Measurements from ENCODE around the gene CLPX. TPM values are rescaled to one million over a fixed set of nuclear protein-coding genes. Genes with fewer than 3 reads are reported as not detected.

CLPX gene
- total and polyA plus RNA-seq, 8 donors, result 6.3 to 31.1 (median 19.1) TPM

DNA sequence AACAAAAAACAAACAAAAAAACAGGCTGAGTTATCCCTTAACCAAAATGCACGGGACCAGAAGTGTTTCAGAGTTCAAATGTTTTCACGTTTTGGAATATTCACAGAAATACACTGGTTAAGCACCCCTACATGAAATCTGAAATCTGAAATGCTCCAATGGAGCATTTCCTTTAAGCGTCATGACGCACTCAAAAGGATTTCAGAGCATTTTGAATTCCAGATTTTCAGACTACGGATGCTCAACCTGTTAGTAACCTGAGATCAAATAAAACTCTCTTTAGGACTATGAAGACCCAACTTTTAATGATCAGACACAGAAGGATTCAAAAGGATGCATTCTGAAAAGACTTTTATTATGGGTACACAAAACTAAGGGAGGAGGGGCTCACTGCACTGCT lies 9.6 kb downstream of the CLPX start:
- FAIRE-seq, result no peak
- peaks cover 0 to 35% (median 6%) of the 10 kb centered on the region in 3 donors for H3K36me3 ChIP-seq

DNA sequence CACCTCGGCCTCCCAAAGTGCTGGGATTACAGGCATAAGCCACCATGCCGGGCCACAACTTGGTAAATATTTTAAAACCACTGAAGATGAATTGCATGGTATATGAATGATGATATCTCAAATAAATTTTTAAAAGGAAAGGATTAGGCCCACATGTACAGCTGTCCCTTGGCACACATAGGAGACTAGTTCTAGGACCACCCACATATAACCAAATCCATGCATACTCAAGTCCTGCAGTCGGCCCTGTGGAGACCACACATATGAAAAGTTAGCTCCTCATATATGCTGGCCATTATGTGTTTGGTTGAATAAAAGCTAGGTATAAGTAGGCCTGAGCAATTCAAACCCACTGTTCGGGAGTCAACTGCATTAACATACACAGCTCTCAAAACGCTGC lies 10.6 kb downstream of the CLPX start:
- DNase-seq, result no peak
- Histone ChIP-seq H3K27ac (no peak overlapping the region), H3K4me3 (no peak overlapping the region), H3K36me3 (peaks cover 0 to 41% (median 9%) of the 10 kb centered on the region in 3 donors), H3K4me1 (peaks cover 0 to 14% (median 0%) of the 10 kb centered on the region in 3 donors), H3K27me3 (no peaks in the 10 kb centered on the region), H3K9me3 (no peaks in the 10 kb centered on the region)
- intact Hi-C loops (cut with DNase I), result no loop called here
- TF ChIP-seq, protein P1, sequence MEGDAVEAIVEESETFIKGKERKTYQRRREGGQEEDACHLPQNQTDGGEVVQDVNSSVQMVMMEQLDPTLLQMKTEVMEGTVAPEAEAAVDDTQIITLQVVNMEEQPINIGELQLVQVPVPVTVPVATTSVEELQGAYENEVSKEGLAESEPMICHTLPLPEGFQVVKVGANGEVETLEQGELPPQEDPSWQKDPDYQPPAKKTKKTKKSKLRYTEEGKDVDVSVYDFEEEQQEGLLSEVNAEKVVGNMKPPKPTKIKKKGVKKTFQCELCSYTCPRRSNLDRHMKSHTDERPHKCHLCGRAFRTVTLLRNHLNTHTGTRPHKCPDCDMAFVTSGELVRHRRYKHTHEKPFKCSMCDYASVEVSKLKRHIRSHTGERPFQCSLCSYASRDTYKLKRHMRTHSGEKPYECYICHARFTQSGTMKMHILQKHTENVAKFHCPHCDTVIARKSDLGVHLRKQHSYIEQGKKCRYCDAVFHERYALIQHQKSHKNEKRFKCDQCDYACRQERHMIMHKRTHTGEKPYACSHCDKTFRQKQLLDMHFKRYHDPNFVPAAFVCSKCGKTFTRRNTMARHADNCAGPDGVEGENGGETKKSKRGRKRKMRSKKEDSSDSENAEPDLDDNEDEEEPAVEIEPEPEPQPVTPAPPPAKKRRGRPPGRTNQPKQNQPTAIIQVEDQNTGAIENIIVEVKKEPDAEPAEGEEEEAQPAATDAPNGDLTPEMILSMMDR (IDR thresholded peaks at IDR 0.05), result no peak
- WGBS, 2 donors, result 94 to 98% methylated on average over 5 of the region's 5 CpGs
- no peak for ATAC-seq
- FAIRE-seq, result no peak

More for the DNA sequence above, 9.6 kb downstream of the CLPX start:
- no peaks in the 10 kb centered on the region for H3K27me3 ChIP-seq
- peaks cover 0 to 17% (median 0%) of the 10 kb centered on the region in 3 donors for H3K4me1 ChIP-seq
- ATAC-seq (no peak), DNase-seq (no peak)
- TF ChIP-seq, protein P1 (IDR thresholded peaks at IDR 0.05), result no peak
- intact Hi-C loops (cut with DNase I), result no loop called here
- no peak overlapping the region for H3K4me3 ChIP-seq
- WGBS, 2 donors, result 92 to 94% methylated on average over 5 of the region's 5 CpGs
- no peak overlapping the region for H3K27ac ChIP-seq
- no peaks in the 10 kb centered on the region for H3K9me3 ChIP-seq

DNA sequence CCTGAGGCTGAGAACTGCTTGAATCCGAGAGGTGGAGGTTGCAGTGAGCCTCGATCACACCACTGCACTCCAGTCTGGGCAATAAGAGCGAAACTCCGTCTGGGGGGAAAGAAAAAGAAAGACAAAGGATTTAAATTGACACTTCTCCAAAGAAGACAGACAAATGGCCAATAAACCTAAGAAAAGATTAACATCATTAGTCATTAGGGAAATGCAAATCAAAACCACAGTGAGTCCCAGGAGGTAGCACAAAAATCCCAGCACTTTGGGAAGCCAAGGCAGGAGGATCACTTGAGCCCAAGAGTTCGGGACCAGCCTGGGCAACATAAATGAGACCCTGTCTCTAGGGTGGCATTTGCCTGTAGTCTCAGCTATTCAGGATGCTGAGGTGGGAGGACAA lies 12.6 kb downstream of the CLPX start:
- FAIRE-seq (no peak), DNase-seq (no peak), ATAC-seq (no peak)
- peaks cover 0 to 36% (median 9%) of the 10 kb centered on the region in 3 donors for H3K36me3 ChIP-seq
- H3K27ac ChIP-seq, result no peak overlapping the region
- H3K4me1 ChIP-seq, result no peaks in the 10 kb centered on the region
- TF ChIP-seq, protein P1 (IDR thresholded peaks at IDR 0.05), result no peak
- intact Hi-C loops (cut with DNase I), result no loop called here
- WGBS, 2 donors, result 94 to 95% methylated on average over 5 of the region's 5 CpGs
- no peaks in the 10 kb centered on the region for H3K27me3 ChIP-seq
- H3K9me3 ChIP-seq, result no peaks in the 10 kb centered on the region
- no peak overlapping the region for H3K4me3 ChIP-seq

DNA sequence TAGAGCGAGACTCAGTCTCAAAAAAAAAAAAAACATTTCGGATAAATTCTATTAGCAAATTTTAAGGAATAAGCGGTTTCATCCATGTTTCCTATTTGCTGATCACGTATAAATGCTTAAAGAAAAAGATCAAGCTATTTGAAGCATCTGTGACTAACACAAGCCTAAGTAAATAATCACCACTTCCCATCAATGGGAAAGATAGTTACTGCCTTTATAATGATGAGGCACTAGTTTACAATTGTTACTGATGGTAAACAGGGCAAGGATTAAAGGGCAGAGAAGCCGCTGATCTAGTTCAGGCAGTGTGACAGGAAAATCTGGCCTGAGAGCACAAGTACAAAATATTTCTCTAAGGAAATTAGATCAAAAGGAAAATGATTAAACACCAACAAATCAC lies 13.7 kb downstream of the CLPX start:
- Histone ChIP-seq H3K36me3 (peaks cover 0 to 30% (median 7%) of the 10 kb centered on the region in 3 donors), H3K4me1 (peaks cover 0 to under 1% (median 0%) of the 10 kb centered on the region in 3 donors), H3K27ac (no peak overlapping the region), H3K27me3 (no peaks in the 10 kb centered on the region), H3K4me3 (no peak overlapping the region), H3K9me3 (no peaks in the 10 kb centered on the region)
- DNase-seq, result no peak
- TF ChIP-seq, protein P1 (IDR thresholded peaks at IDR 0.05), result no peak
- no peak for ATAC-seq
- 94 to 95% methylated on average over 5 of the region's 5 CpGs for WGBS, 2 donors
- intact Hi-C loops (cut with DNase I), result no loop called here
- FAIRE-seq, result no peak

DNA sequence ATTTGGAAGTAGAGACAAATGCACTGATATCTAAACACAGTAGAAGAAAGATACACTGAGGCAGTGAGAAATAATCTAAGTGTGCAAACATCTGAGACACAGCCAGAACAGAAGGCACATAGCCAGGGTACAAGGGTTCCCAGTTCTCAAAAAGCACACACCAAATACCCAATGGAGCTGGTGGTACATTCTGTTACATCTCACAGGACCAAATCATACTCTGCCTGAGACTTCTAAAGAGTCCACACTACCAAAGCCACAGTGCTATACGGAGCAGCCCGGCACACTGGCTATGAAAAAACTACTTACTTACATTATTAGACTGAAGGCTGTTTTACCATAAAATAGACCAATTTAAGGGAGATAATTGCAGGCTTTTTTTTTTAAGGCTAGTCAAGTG lies 19.3 kb downstream of the CLPX start:
- no peak overlapping the region for H3K27ac ChIP-seq
- TF ChIP-seq, protein P1 (IDR thresholded peaks at IDR 0.05), result no peak
- H3K27me3 ChIP-seq, result no peaks in the 10 kb centered on the region
- intact Hi-C loops (cut with DNase I), result no loop called here
- peak in 1 of 4 donors; percentile 36 for ATAC-seq
- 88 to 89% methylated on average over 2 of the region's 2 CpGs for WGBS, 2 donors
- no peak for DNase-seq
- H3K4me3 ChIP-seq, result no peak overlapping the region
- H3K4me1 ChIP-seq, result peaks cover 0 to 6% (median 0%) of the 10 kb centered on the region in 3 donors
- FAIRE-seq, result no peak
- peaks cover 4 to 41% (median 16%) of the 10 kb centered on the region in 3 donors for H3K36me3 ChIP-seq
- H3K9me3 ChIP-seq, result no peaks in the 10 kb centered on the region

All from pancreas (tissue), 10 donors.